ENCODE data around the gene TUFM.

- TF ChIP-seq EZH2 (IDR thresholded peaks at IDR 0.05; ENCODE audit: low read length, missing control alignments) (no peak), CTCF (conservative IDR thresholded peaks at IDR 0.05 in 1 of 2, IDR thresholded peaks at IDR 0.05 in 1 of 2; ENCODE audit: low read depth in 1 of 2, low read length in 2 of 2) (no peak)
Measured at GRCh38 chr16:28846933-28847273, 755 bp upstream of the TUFM start.
